NCI-H2029 (cell line): ENCODE results near the gene TMEM87B.

Source experiments
- DNase-seq: peaks from one replicate; lab custom pipeline; 2025; lab: John Stamatoyannopoulos, UW

Gene TMEM87B

GRCh38 chr2:112151701-112152440, 96.8 kb downstream of the TMEM87B start:
- DNase-seq, result no peak

- DNase-seq, result no peak
These were observed 97.6 kb downstream of the TMEM87B start for GRCh38 chr2:112152476-112153178.

- DNase-seq, result no peak
These were observed 98.1 kb downstream of the TMEM87B start for GRCh38 chr2:112153179-112153490.

DNA sequence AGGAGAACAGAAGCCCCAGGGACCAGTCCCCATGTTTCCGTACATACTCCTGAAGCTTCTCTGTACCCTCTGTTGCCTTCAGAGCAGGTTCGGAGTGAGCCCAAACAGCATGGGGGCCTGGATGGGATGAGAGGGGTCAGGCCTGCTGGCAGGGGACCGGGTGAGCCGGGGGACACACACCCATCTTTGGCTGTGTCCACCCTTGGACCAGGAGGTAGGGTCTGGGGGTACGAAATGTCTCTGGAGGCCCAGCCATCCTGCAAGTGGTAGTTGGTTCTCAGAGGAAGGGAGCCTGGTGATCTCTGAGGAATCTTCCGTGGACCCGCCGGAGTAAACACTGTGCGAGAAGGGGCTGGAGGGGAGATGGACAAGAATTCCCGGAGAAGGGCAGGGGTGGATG, 98.4 kb downstream of the TMEM87B start:
- no peak for DNase-seq

DNA sequence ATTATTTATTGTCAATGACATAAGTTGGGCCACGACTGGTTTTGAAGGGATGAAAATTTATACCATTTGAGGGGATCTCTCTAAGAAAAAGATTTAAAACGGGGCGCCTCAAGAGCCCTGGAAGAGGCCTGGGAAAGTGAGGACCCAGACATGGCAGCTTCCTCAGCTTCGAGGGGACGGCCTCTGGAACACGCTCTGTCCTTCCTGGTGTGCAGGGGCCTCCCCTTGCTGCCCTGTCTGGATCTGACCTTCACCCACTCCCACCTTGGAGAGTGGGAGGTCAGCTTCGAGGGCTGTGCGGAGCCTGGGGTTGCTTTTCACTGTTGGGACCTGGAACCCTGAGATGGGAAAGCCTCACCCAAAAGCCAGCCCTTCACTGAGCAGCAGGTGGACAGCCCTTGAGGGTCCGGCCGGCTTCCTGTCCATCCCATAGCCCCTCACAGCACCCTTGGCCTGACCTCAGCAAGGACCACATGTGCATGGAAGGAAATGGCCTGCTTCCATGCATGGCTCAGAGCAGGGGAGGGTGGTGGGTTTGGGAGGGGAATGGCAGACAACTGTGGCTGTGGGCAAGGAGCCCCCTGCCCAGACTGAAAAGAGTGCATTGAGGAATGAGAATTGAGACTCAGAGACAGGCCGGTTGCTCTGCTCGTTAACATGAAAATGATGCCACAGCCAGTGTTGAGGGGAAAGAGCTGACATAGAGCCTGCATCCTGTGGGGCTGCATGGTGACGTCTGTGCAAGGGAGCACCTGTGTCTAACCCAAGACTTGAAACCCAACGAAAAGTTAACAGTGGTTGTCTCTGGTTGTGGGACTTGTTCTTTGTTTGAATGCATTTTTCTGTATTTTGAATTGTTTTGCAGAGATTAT, 99.4 kb downstream of the TMEM87B start:
- no peak for DNase-seq

DNA sequence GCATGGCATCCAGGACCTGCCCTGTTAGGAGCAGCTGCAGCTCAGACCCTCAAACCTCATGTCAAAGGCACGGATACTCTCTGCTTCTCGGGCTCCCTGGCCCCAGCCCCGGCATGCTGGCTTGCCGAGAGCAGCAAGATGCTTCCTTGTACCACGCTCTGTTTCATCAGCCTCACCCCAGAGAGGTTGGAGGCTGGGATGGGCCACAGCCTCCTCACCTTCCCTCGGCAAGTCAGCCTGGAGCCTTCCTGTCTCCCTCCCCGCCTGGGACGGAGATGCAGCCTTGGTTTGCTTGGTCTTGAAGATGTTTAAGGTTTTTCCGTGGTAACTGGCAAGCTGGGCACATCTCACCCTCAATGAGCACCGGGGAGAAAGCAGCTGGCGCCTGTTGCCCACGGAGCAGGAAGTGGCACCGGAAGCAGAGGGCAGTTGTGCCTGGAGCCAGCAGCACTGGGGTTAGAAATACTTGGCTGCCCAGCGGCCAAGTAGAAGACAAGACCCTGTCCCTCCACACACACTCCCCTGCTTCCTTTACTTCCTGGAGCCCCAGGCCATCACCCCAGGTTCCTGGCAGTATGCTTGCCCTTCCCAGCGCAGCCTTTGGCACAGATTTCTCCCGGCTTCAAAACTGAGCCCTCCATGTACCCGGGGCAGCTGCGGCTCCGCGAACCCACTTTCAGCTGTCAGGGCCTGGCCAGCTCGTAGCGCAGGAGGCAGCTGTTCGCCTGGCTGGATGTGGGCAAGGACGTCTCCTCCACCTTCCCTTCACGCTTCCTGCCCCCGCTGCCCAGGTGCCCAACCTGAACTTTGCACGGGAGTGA, 100.5 kb downstream of the TMEM87B start:
- DNase-seq, result peak; percentile 51

DNA sequence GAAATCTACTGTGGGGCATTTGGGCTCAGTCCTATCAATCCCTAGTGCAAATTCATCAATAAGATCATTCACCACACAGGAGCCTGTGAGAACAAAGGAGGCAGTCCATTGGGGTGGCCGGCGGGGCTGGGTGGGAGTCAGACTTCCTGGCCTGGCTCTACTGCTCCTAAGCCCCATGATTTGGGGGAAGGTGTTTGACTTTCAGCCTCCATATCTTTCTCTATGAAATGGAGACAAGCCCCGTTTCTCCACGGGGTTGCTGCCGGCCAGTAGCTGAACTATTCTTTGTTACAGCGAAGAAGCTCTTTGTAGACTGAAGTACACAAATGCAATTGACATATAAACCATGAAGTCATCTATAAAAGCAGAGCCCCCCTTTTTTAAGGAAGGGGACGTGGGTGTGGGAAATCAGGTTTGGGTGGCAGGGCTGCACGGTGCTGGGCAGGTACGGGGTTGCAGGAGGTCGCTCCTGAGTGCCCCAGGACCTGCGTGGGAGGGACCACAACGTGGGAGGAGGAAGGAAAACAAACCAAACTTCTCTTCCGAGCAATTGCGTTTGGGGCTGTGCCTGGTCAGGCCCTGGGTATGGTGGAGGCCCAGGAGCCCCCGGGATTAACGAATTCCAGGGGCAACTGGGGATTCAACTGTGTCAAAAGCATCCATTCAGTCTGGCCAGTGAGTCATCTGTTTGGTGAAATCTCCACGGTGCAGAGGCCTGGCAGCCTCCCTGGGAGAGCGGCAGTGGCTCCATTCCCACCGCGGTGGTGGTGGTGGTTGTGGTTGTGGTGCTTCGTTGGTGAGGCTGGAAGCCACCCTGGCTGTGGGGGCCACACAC, 101.3 kb downstream of the TMEM87B start:
- DNase-seq, result no peak

DNA sequence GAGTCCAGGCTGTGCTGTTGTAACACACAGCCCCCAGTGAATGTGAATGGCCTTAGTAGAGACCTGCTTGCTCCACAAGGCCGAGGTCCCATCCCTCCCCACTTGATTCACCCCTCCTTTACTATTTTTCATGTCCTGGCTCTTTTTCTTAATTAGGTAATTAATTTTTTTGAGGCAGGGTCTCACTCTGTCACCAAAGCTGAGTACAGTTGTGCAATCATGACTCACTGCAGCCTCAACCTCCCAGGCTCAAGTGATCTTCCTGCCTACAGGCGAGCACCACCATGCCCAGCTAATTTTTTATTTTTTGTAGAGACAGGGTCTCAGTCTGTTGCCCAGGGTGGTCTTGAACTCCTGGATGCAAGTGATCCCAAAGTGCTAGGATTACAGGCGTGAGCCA, 102.4 kb downstream of the TMEM87B start:
- no peak for DNase-seq

GRCh38 chr2:112159454-112159921, 104.4 kb downstream of the TMEM87B start:
- DNase-seq, result peak; percentile 84

- no peak for DNase-seq
These were observed 105.5 kb downstream of the TMEM87B start for GRCh38 chr2:112160283-112161250.

GRCh38 chr2:112161431-112162145, 106.5 kb downstream of the TMEM87B start:
- DNase-seq, result peak; percentile 69

GRCh38 chr2:112162341-112162740, 107.3 kb downstream of the TMEM87B start:
- no peak for DNase-seq

- DNase-seq, result no peak
These were observed 107.9 kb downstream of the TMEM87B start for GRCh38 chr2:112162956-112163355.

GRCh38 chr2:112163541-112163981, 108.5 kb downstream of the TMEM87B start:
- no peak for DNase-seq

DNA sequence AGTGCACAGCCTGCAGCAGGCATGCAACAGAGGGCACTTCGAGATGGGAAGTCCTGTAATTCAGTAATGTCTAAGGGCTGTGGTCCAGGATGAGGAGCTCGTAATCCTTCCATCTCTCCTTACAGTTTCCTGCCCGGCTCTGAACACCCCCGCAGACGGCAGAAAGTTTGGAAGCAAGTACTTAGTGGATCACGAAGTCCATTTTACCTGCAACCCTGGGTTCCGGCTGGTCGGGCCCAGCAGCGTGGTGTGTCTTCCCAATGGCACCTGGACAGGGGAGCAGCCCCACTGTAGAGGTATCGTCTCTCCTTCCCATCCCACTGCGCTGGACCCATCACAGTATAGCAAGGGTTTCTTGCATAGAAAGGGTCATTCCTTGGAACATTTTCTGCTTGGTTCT, 109.8 kb downstream of the TMEM87B start:
- DNase-seq, result no peak

DNA sequence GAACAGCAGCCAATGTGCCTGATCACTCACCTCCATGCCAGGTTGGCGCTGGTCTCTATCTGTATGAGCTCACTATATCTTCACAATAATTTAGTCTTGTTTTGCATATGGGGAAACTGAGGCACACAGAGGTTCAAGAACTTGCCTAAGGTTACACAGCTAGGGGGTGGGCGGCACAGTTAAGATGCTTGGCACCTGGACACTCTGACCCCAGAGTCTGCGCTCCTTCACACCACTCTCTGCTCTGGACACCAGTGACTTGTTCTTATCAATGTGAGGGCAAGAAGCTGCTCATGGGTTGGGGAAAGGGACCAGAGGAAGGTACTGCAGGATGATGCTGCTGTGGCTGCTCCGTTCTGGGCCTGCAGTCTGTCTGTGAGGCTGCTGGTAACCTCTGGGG, 110.2 kb downstream of the TMEM87B start:
- DNase-seq, result no peak

GRCh38 chr2:112166806-112167499, 111.9 kb downstream of the TMEM87B start:
- no peak for DNase-seq

DNA sequence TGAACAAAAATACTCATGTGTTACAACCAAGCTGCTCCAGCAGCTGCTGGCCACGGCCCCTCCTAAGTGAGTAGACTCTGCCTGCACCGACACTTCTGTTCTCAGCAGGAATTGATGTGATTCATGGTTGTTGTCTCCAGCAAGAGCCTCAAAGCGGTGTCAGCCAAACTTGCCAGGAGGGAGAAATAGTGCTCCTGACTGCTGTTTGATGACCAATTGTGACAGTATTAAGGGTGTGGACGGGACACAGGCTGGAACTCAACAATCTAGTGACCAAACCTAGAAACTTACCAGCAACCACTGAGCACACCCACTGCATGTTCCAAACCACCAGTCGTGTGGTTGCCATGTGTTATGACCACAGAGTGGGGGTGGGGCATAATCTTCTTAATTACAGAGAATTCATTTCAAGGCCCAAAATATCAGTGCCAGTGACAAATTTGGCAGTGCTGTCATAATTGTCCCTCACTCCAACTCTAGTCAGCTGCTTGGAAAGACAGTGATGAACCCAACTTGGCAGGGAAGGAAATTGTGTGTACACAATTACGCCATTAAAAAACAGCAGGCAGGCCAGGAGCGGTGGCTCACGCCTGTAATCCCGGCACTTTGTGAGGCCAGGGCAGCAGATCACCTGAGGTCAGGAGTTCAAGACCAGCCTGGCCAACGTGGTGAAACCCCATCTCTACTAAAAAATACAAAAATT, 113.5 kb downstream of the TMEM87B start:
- DNase-seq, result no peak
